Pancreas (tissue), 10 donors: ENCODE measurements around the gene TFR2. TPM values are rescaled to one million over a fixed set of nuclear protein-coding genes. Genes with fewer than 3 reads are reported as not detected.
"Not testable (repeated sequence)": the region's sequence is repeated elsewhere in the genome, so short reads cannot be mapped to it uniquely, and the experiment has no call there.

Source experiments
- ATAC-seq, 4 donors: fragments of 200-7000 bp; cut with Tn5 transposase; one replicate each; pipeline versions ENCODE4 v1.8.0 to v1.9.1; 2020; ENCODE audit warnings: mild to moderate bottlenecking in 4 of 4, moderate library complexity in 4 of 4
- DNase-seq, 6 donors: peaks; one replicate each; pipeline ENCODE4 v3.0.0-alpha.2; 2020
- FAIRE-seq: peaks from 2 replicates; lab custom pipeline; 2012; peaks lifted over from hg19 to GRCh38; lab: Jason Lieb, UNC
- H3K27ac ChIP-seq, 4 donors: fragments of 200-600 bp; sonication (generic); 1 replicate in 3 of 4; 2 replicates in 1 of 4; pipeline versions ENCODE4 v1.5.0 to v1.8.0; 2020
- H3K27me3 ChIP-seq, 4 donors: fragments of 200-600 bp; one replicate each; pipeline ENCODE4 v1.8.0; 2021
- H3K36me3 ChIP-seq, 3 donors: fragments of 200-600 bp; sonication (generic) in 1 of 3; one replicate each; pipeline versions ENCODE4 v1.5.0 to v1.8.0; 2020 to 2021
- H3K4me1 ChIP-seq, 3 donors: fragments of 200-600 bp; one replicate each; pipeline ENCODE4 v1.8.0; 2021
- H3K4me3 ChIP-seq, 4 donors: fragments of 200-600 bp; sonication (generic) in 2 of 4; one replicate each; pipeline versions ENCODE4 v1.5.0 to v1.8.0; 2020 to 2021
- H3K9me3 ChIP-seq, 4 donors: fragments of 200-600 bp; one replicate each; pipeline ENCODE4 v1.8.0; 2021
- WGBS, 2 donors: extraction: QIAGEN DNeasy Blood & Tissue Kit; methylation state at CpG; one replicate each; pipeline ENCODE4 v1.1.7; 2013; 5-methylcytosine and 5-hydroxymethylcytosine counted together
- intact Hi-C, 3 donors: fragments of 100-400 bp; cut with DNase I; formaldehyde crosslinking; loops; one replicate each; pipeline versions ENCODE4 v1.11.1 to v1.14.2; 2022
- polyA plus RNA-seq, 2 donors: library from polyadenylated mRNA; stranded (reverse); fragments of 200-250 nt; gene quantifications; one replicate each; pipeline ENCODE4 v1.2.3, GENCODE V29; 2013
- total RNA-seq, 6 donors: library from RNA; stranded (reverse); fragmentation: NEBNext Ultra II Directional in 4 of 6; extraction: Animal tissue kit (Norgen Biotek cat#: 25700) in 4 of 6; gene quantifications; one replicate each; pipeline versions ENCODE4 v1.2.1 to v1.2.4, GENCODE V29; 2021 to 2023
- TF ChIP-seq, protein P1 (sequence below), 4 donors: fragments of 200-600 bp; sonication (generic) in 3 of 4; IDR thresholded peaks; one replicate each; pipeline versions ENCODE4 v1.5.0 to v1.8.0; 2021; ENCODE audit warnings: antibody characterized with exemption in 4 of 4
- donor health status: healthy with polysubstance abuse.
- donor health status: DM: no; HTN: no; CAD: no; lungs with moderate emphysema.
- donor health status: DM: no; HTN: no; CAD: no.
- donor health status: control.
- donor health status: control.
- donor health status: Bipolar disorder and iron deficiency.
- donor health status: DM: yes; HTN: yes; CAD: no.
- donor health status: DM: no; HTN: no; CAD: no.
- donor health status: DM: no; HTN: no; CAD: no.
- donor health status: DM: yes; HTN: yes; CAD: no.

The TFR2 gene
- total and polyA plus RNA-seq, 8 donors: 0.28 to 1.2 (median 1.0) TPM

DNA sequence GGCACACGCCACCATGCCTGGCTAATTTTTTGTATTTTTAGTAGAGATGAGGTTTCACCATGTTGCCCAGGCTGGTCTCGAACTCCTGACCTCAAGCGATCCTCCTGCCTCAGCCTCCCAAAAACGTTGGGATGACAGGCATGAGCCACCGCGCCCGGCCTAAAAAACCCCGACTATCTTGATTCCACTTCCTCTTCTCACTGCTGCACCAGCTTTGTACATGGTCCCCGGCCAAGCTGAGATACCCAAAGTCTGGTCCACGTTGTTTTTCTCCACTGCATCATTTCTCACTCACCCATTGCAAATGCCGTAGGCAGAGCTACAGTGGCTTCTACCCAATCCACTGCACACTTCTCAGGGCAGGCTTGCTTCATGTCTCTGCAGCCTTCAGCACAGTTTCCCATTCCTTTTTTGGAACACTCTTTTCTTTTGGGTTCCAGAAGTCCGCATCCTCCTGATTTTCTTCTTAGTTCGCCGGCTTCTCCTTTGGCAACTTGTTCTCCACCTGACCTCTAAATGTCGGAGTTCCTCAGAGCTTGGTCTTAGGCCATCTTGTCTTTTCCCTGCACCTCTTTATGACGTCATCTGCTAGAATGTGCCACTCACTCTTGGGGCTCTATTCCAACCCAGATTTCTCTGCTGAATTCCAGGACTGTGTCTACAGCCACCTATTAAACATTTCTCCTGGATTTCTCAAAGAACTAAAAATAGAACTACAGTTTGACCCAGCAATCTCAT is 26.1 kb upstream of the TFR2 start:
- TF ChIP-seq, protein P1, sequence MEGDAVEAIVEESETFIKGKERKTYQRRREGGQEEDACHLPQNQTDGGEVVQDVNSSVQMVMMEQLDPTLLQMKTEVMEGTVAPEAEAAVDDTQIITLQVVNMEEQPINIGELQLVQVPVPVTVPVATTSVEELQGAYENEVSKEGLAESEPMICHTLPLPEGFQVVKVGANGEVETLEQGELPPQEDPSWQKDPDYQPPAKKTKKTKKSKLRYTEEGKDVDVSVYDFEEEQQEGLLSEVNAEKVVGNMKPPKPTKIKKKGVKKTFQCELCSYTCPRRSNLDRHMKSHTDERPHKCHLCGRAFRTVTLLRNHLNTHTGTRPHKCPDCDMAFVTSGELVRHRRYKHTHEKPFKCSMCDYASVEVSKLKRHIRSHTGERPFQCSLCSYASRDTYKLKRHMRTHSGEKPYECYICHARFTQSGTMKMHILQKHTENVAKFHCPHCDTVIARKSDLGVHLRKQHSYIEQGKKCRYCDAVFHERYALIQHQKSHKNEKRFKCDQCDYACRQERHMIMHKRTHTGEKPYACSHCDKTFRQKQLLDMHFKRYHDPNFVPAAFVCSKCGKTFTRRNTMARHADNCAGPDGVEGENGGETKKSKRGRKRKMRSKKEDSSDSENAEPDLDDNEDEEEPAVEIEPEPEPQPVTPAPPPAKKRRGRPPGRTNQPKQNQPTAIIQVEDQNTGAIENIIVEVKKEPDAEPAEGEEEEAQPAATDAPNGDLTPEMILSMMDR (IDR thresholded peaks at IDR 0.05): no peak
- H3K36me3 ChIP-seq: no peaks in the 10 kb centered on the region
- no peak overlapping the region for H3K27ac ChIP-seq
- FAIRE-seq: no peak
- no peak for DNase-seq
- no peaks in the 10 kb centered on the region for H3K27me3 ChIP-seq
- H3K4me1 ChIP-seq: no peaks in the 10 kb centered on the region
- no peak for ATAC-seq
- WGBS, 2 donors: 76 to 84% methylated on average over 16 of the region's 16 CpGs
- H3K4me3 ChIP-seq: no peak overlapping the region
- intact Hi-C loops: no loop called here
- no peaks in the 10 kb centered on the region for H3K9me3 ChIP-seq

DNA sequence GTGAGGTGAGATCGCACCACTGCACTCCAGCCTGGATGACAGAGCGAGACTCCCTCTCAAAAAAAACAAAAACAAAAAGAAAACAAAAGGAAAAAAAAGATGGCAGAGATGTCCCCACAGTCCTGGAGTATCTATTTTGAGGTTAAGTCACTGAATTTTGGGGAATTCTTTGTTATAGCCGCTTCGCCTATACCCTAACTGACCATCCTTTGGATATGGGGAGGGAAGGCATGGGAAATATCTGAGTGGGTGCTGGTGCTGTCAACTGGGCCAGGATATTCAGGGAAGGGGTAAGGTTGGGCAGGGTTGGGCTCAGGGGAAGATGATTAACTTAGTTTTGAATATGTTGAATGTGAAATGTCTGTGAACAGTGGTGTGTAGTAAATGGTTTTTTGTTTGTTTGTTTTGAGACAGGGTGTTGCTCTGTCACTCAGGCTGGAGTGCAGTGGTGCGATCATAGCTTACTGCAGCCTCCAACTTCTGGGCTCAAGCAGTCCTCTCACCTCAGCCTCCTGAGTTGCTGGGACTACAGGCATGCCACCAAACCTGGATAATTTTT is 23.9 kb upstream of the TFR2 start:
- Histone ChIP-seq H3K27me3 (no peaks in the 10 kb centered on the region), H3K4me3 (no peak overlapping the region), H3K36me3 (no peaks in the 10 kb centered on the region), H3K9me3 (no peaks in the 10 kb centered on the region), H3K27ac (no peak overlapping the region), H3K4me1 (no peaks in the 10 kb centered on the region)
- intact Hi-C loops: no loop called here
- no peak for ATAC-seq
- no peak for FAIRE-seq
- WGBS, 2 donors: 94 to 97% methylated on average over 5 of the region's 5 CpGs
- TF ChIP-seq, protein P1 (IDR thresholded peaks at IDR 0.05): no peak
- DNase-seq: no peak

DNA sequence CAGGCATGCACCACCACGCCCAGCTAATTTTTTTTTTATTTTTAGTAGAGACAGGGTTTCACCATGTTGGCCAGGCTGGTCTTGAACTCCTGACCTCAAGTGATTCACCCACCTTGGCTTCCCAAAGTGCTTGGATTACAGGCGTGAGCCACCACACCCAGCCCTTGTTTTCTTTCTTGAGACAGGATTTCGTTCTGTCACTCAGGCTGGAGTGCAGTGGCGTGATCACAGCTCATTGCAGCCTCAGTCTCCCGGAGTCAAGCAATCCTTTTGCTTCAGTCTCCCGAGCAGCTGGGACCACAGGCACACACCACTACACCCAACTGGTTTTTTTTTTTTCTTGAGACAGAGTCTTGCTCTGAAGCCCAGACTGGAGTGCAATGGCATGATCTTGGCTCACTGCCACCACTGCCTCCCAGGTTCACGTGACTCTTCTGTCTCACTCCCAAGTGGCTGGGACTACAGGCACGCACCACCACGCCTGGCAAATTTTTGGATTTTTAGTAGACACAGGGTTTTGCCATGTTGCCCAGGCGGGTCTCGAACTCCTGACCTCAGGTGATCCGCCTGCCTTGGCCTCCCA is 20.9 kb upstream of the TFR2 start:
- H3K4me1 ChIP-seq, H3K4me3 ChIP-seq, H3K36me3 ChIP-seq, intact Hi-C loops, H3K9me3 ChIP-seq, FAIRE-seq, H3K27me3 ChIP-seq, H3K27ac ChIP-seq: not testable (repeated sequence)
- DNase-seq (peak in 2 of 6 donors; percentile 29 to 43), ATAC-seq (peak in 1 of 4 donors; percentile 44)
- WGBS, 2 donors: 66 to 74% methylated on average over 12 of the region's 12 CpGs

DNA sequence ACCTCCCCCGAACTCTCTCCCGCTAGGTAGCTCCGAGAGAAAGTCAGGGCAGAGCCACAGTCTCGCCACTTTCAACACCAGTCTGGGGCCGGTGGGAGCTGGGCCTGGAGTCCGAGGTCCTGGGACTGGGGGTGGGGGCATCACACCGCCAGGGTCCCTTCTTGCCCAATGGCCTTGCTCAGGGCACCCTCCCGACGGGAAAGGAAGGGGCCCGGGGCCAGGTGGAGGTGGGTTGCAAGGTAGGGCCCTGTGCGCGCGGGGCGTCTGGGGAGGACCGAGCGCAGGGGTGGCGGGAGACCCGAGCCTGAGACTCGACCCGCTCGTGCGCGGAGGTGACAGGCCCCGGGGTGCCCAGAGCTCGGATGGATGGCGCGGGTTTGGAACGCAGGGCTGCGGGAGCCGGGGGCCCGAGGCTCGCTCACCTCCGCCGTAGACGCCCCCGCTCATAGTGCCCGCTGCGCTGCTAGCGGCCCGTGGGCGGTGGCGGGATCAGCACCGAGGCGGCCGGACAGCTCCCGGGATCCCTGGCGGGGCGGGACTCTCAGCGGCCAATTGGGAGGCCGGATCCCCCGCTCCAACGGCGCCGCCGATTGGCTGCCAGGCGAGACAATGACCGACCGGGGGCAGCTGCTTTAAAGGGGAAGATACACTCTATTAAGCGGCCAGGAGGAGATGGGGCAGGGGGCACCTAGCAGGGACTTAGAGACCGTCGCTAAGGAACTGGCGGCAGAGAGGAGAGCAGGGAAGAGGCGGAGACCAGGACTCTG is 14.7 kb upstream of the TFR2 start, which contains the start of gene ACTL6B:
TSS of gene ACTL6B (minus strand) at position 541 of the 767 bp plus-strand sequence. CDS start at position 447, 94 bp downstream.
- no peak within 1 kb of the TSS for H3K27ac ChIP-seq
- 8 to 11% methylated on average over 60 to 63 of the region's 63 CpGs for WGBS, 2 donors
- H3K4me1 ChIP-seq: no peaks in the 10 kb centered on the region
- peaks cover 0 to 13% (median 2%) of the 10 kb centered on the region in 4 donors for H3K27me3 ChIP-seq
- peak within 1 kb of the TSS in 1 of 4 donors; percentile 29 for H3K4me3 ChIP-seq
- ATAC-seq (peak; percentile 75 to 97 (median 94)), DNase-seq (peak in 5 of 6 donors; percentile 61 to 89 (median 70)), FAIRE-seq (no peak)
- intact Hi-C loops: no loop called here
- no peaks in the 10 kb centered on the region for H3K36me3 ChIP-seq
- TF ChIP-seq, protein P1 (IDR thresholded peaks at IDR 0.05): no peak
- no peaks in the 10 kb centered on the region for H3K9me3 ChIP-seq
